ENCODE measurements around the gene LRRN2. TPM values are rescaled to one million over a fixed set of nuclear protein-coding genes. Genes with fewer than 3 reads are reported as not detected.

LRRN2 gene
- polyA plus RNA-seq, 1 of the 3 experiments (the other 2 are of a cell fraction): not detected

GRCh38 chr1:204683284-204684205 lies 2.0 kb downstream of the LRRN2 start:
- Histone ChIP-seq H3K27me3 (ENCODE audit: insufficient read depth) (peaks cover 36% of the 10 kb centered on the region), H3K4me1 (ENCODE audit: control insufficient read depth in 1 of 2, insufficient read depth in 2 of 2, low read depth in 1 of 2, low read length in 1 of 2) (peaks cover 0 to 8% of the 10 kb centered on the region in 2 experiments; a peak in 1 of 4 replicates), H3K79me2 (ENCODE audit: insufficient read depth) (no peaks in the 10 kb centered on the region), H3F3A (replicated peaks; ENCODE audit: insufficient read depth) (no peaks in the 10 kb centered on the region), H3K36me3 (replicated peaks in 1 of 2; ENCODE audit: control insufficient read depth in 1 of 2, insufficient read depth in 2 of 2, low read length in 1 of 2) (no peaks in the 10 kb centered on the region), H3K27ac (ENCODE audit: low read depth in 2 of 2, low read length in 1 of 2) (no peak overlapping the region), H2AFZ (ENCODE audit: low read depth) (no peak overlapping the region), H3K4me2 (no peak overlapping the region), H4K20me1 (ENCODE audit: insufficient read depth) (no peaks in the 10 kb centered on the region), H3K4me3 (ENCODE audit: low read depth in 2 of 2, low read length in 1 of 2) (no peak overlapping the region), H3K9me2 (no peaks in the 10 kb centered on the region), H3K9ac (no peak overlapping the region), H3K9me3 (no peaks in the 10 kb centered on the region)
- WGBS (ENCODE audit: low lambda C conversion rate): 79% methylated on average over 7 of the region's 10 CpGs
- TF ChIP-seq EZH2phosphoT487 (IDR thresholded peaks at IDR 0.05; ENCODE audit: borderline replicate concordance, low read depth) (no peak), TEAD4 (IDR thresholded peaks at IDR 0.05; ENCODE audit: borderline replicate concordance, insufficient read depth) (no peak), YY1 (IDR thresholded peaks at IDR 0.05; ENCODE audit: low read depth) (no peak), TCF12 (IDR thresholded peaks at IDR 0.05) (no peak), EP300 (IDR thresholded peaks at IDR 0.05; ENCODE audit: borderline replicate concordance in 1 of 2, low read depth in 1 of 2, low read length in 1 of 2) (no peak), RAD21 (IDR thresholded peaks at IDR 0.05; ENCODE audit: low read length) (no peak), FOSL2 (IDR thresholded peaks at IDR 0.05; ENCODE audit: borderline replicate concordance, low read depth) (no peak)
- TF ChIP-seq, protein P1, sequence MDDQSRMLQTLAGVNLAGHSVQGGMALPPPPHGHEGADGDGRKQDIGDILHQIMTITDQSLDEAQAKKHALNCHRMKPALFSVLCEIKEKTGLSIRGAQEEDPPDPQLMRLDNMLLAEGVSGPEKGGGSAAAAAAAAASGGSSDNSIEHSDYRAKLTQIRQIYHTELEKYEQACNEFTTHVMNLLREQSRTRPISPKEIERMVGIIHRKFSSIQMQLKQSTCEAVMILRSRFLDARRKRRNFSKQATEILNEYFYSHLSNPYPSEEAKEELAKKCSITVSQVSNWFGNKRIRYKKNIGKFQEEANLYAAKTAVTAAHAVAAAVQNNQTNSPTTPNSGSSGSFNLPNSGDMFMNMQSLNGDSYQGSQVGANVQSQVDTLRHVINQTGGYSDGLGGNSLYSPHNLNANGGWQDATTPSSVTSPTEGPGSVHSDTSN (IDR thresholded peaks at IDR 0.05): no peak
- TF ChIP-seq, protein P2, sequence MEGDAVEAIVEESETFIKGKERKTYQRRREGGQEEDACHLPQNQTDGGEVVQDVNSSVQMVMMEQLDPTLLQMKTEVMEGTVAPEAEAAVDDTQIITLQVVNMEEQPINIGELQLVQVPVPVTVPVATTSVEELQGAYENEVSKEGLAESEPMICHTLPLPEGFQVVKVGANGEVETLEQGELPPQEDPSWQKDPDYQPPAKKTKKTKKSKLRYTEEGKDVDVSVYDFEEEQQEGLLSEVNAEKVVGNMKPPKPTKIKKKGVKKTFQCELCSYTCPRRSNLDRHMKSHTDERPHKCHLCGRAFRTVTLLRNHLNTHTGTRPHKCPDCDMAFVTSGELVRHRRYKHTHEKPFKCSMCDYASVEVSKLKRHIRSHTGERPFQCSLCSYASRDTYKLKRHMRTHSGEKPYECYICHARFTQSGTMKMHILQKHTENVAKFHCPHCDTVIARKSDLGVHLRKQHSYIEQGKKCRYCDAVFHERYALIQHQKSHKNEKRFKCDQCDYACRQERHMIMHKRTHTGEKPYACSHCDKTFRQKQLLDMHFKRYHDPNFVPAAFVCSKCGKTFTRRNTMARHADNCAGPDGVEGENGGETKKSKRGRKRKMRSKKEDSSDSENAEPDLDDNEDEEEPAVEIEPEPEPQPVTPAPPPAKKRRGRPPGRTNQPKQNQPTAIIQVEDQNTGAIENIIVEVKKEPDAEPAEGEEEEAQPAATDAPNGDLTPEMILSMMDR (IDR thresholded peaks at IDR 0.05): no peak
- CTCF ChIA-PET: interaction anchor here (0.9 to 2.6 kb wide), 7 partner anchors 75 to 124 kb away, joined by 3 to 15 read pairs (median 5); no protein-coding TSS in a partner anchor
- peak; percentile 40 for DNase-seq
- POLR2A ChIA-PET: interaction anchor here (0.8 kb wide), 1 partner anchor 109 kb away, joined by 5 read pairs; no protein-coding TSS in a partner anchor

DNA sequence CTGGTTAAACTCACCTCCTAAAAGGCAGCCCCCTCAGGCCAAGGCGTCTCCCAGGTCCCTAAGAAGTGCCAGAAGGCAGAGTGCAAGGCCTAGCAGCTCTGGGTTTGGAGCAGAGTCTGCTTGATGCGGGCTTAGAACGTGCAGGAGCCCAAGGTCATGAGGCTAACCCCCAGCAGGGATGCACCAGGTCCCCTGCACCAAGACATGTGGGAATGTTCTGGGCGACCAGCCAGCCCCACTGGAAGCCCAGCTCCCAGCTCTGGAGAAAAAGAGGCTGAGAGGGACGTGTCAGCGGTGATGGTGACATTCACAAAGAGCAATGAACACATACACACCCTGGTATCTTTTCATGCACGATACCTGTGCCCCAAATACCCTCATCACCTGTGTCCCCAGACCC lies 5.1 kb downstream of the LRRN2 start:
- H3K9me3 ChIP-seq: no peaks in the 10 kb centered on the region
- CTCF ChIA-PET: interaction anchor here (1.1 to 2.7 kb wide), 3 partner anchors 8 to 127 kb away, joined by 3 to 10 read pairs (median 3); no protein-coding TSS in a partner anchor
- WGBS (ENCODE audit: low lambda C conversion rate): 49% methylated on average over 5 of the region's 7 CpGs
- H3K9ac ChIP-seq: no peak overlapping the region
- no peak overlapping the region for H3K27ac ChIP-seq (ENCODE audit: low read depth in 2 of 2, low read length in 1 of 2)
- no peak overlapping the region for H3K4me3 ChIP-seq (ENCODE audit: low read depth in 2 of 2, low read length in 1 of 2)
- no peaks in the 10 kb centered on the region for H3K36me3 ChIP-seq (replicated peaks in 1 of 2; ENCODE audit: control insufficient read depth in 1 of 2, insufficient read depth in 2 of 2, low read length in 1 of 2)
- no peaks in the 10 kb centered on the region for H4K20me1 ChIP-seq (ENCODE audit: insufficient read depth)
- H3F3A ChIP-seq (replicated peaks; ENCODE audit: insufficient read depth): no peaks in the 10 kb centered on the region
- DNase-seq: peak; percentile 41
- H3K4me2 ChIP-seq: no peak overlapping the region
- peaks cover 0 to 6% of the 10 kb centered on the region in 2 experiments; a peak in 1 of 4 replicates for H3K4me1 ChIP-seq (ENCODE audit: control insufficient read depth in 1 of 2, insufficient read depth in 2 of 2, low read depth in 1 of 2, low read length in 1 of 2)
- POLR2A ChIA-PET: interaction anchor here (1.1 kb wide), 1 partner anchor 40 kb away, joined by 3 read pairs; no protein-coding TSS in a partner anchor
- H2AFZ ChIP-seq (ENCODE audit: low read depth): no peak overlapping the region
- no peaks in the 10 kb centered on the region for H3K79me2 ChIP-seq (ENCODE audit: insufficient read depth)
- peaks cover 43% of the 10 kb centered on the region for H3K27me3 ChIP-seq (ENCODE audit: insufficient read depth)
- no peaks in the 10 kb centered on the region for H3K9me2 ChIP-seq
- TF ChIP-seq EP300 (IDR thresholded peaks at IDR 0.05; ENCODE audit: borderline replicate concordance in 1 of 2, low read depth in 1 of 2, low read length in 1 of 2): no peak
- TF ChIP-seq NRF1 (IDR thresholded peaks at IDR 0.05; ENCODE audit: low read depth, low read length): no peak
- TF ChIP-seq POLR2AphosphoS5 (IDR thresholded peaks at IDR 0.05; ENCODE audit: low read depth, low read length): no peak
- TF ChIP-seq, protein P1 (IDR thresholded peaks at IDR 0.05): no peak
- no peak for TF ChIP-seq MXI1 (IDR thresholded peaks at IDR 0.05; ENCODE audit: low read depth, low read length)
- TF ChIP-seq MEF2A (IDR thresholded peaks at IDR 0.05; ENCODE audit: borderline replicate concordance, low read depth): no peak
- TF ChIP-seq EZH2phosphoT487 (IDR thresholded peaks at IDR 0.05; ENCODE audit: borderline replicate concordance, low read depth): no peak
- no peak for TF ChIP-seq CHD2 (IDR thresholded peaks at IDR 0.05; ENCODE audit: low read length, partially characterized antibody)
- TF ChIP-seq, protein P3, sequence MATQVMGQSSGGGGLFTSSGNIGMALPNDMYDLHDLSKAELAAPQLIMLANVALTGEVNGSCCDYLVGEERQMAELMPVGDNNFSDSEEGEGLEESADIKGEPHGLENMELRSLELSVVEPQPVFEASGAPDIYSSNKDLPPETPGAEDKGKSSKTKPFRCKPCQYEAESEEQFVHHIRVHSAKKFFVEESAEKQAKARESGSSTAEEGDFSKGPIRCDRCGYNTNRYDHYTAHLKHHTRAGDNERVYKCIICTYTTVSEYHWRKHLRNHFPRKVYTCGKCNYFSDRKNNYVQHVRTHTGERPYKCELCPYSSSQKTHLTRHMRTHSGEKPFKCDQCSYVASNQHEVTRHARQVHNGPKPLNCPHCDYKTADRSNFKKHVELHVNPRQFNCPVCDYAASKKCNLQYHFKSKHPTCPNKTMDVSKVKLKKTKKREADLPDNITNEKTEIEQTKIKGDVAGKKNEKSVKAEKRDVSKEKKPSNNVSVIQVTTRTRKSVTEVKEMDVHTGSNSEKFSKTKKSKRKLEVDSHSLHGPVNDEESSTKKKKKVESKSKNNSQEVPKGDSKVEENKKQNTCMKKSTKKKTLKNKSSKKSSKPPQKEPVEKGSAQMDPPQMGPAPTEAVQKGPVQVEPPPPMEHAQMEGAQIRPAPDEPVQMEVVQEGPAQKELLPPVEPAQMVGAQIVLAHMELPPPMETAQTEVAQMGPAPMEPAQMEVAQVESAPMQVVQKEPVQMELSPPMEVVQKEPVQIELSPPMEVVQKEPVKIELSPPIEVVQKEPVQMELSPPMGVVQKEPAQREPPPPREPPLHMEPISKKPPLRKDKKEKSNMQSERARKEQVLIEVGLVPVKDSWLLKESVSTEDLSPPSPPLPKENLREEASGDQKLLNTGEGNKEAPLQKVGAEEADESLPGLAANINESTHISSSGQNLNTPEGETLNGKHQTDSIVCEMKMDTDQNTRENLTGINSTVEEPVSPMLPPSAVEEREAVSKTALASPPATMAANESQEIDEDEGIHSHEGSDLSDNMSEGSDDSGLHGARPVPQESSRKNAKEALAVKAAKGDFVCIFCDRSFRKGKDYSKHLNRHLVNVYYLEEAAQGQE (IDR thresholded peaks at IDR 0.05; ENCODE audit: low read depth, low read length): no peak
- no peak for TF ChIP-seq RAD21 (IDR thresholded peaks at IDR 0.05; ENCODE audit: low read length)
- no peak for TF ChIP-seq JUND (IDR thresholded peaks at IDR 0.05)
- no peak for TF ChIP-seq TEAD4 (IDR thresholded peaks at IDR 0.05; ENCODE audit: borderline replicate concordance, insufficient read depth)
- no peak for TF ChIP-seq NFIC (IDR thresholded peaks at IDR 0.05; ENCODE audit: borderline replicate concordance)
